ENCODE data around the gene PITRM1.

The PITRM1 gene

DNA sequence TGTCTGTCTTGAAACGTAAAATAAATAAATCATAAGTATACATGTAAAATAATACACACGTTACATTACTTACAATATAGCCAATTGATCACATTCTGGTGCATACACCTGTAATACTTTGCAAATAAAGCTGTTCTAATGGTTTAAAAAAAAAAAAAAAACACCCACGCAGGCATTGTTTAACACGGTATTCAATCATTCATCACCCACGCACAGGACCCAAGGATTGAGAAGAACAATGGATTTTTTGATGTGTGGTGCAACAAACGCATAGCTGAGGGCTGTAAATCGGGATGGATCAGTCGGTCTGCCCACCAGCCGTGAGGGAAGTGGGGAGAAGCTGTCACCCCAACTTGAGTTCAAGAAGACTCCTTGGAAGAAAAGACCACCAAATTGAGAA, 8.7 kb downstream of the PITRM1 start:
- no peak for DNase-seq

DNA sequence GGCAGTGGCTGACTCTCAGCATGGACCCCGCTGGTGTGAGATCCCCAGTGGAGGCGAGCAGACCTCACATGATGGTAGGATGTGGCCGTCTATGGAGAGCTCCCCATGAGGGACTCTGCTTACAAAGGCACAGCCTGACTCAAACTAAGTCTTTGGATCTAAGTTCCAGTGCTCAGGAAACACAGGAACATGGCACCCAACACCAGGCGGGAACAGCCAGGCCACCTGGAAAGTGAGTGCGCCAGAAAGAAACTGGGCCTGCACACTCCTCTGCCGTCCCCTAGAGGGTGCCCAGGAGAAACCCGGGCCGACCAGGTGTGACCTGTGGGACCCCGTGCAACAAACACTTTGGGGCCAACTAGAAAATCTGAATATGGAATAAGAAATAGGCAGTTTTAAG, 10.0 kb downstream of the PITRM1 start:
- DNase-seq, result no peak

DNA sequence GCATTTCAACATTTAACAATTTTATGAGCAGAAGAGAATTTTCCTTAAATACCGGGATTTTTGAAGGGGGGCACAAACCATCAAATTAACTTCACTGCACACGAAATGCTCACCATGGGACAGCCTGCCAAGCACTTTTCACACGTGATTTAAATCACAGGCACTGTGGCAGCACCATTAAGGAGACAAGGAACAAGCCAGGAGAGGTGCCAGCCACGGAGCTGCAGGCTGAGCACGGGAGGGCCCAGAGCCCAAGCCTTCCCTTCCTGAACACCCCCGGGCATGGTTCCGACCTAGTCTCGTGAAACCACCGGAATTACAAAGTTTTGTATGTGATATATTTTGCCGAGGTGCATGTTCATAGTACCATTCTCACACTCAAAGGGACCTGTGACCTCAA, 13.4 kb downstream of the PITRM1 start:
- no peak for DNase-seq

DNA sequence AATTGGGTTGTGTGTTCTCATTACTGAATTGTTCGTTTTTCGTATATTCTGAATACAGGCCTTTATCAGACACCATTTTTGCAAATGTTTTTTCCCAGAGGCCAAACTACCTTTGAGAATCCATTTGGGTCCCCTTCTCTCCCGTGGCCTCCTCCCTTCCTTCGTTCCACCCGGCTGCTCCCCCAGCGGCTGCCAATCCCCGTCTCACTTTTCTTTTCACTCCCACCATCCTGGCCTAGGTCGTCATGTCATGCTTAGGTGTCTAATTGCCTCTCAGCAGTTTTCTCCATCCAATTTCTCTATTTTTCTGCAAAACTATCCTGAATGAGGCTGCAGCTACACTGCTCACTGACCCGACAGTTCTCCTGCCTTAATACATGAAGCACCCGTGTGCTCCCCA, 17.9 kb downstream of the PITRM1 start:
- no peak for DNase-seq

DNA sequence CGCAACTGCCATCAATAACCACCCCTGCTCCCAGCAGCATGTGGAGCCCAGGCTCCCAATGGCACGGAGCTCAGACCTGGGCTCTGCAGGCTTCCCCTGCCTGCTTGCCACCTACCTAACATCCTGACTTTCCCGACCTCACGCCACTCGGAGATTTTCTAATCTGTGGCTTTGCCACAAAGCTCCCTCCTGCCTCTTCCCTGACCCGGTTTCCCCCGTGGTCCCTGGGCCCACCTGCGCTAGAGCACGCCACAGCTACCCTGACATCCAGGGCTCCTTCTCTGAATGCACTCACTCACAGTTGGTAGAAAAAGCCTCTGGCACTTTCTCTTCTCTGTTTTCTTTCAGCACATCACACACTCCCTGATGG, 20.0 kb downstream of the PITRM1 start:
- no peak for DNase-seq

DNA sequence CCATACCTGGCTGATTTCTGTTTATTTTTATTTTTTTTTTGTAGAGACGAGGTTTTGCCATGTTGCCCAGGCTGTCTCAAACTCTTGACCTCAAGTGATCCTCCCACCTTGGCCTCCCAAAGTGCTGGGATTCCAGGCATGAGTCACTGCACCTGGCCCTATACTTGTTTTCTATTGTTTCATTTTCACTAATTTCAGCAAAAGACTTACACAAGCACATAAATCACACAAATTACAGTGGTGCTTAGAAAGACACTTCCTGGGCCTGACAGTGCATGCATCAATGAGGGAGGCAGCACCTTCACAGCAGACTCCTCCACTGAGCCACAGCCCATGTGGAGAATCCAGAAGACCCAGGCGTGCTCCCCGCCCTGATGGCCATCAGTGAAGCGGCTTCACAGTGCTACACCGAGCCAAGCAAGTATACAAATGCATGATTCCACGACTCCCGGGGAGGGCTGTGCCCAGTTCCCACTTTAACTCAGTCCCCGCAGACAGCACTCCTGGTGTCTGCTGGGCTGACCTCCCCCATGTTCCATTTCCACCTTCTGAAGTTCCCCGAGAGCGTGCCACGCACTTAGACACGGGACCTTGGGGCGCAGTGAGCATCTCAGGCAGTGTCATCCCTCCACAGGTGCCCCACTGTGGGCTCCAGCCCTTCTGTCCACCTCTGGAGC, 20.6 kb downstream of the PITRM1 start:
- no peak for DNase-seq

DNA sequence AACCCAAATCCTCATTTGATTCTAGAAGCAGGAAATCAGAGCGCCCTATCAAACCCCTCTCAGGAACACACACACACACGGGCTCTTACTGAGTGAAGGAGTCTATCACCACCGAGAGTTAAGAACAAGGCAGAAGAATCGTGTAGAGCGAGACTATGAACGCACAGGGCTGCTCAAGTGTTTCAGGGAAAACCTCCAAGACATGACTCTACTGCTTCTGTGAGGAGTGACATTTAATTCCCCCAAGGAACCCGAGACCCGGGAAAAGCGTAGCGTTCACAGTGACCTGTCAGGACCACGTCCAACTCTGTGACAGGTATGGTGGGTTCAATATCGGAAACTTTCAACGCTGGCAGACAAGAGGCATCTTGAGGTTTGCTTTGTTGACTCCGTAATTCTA, 21.6 kb downstream of the PITRM1 start:
- no peak for DNase-seq

DNA sequence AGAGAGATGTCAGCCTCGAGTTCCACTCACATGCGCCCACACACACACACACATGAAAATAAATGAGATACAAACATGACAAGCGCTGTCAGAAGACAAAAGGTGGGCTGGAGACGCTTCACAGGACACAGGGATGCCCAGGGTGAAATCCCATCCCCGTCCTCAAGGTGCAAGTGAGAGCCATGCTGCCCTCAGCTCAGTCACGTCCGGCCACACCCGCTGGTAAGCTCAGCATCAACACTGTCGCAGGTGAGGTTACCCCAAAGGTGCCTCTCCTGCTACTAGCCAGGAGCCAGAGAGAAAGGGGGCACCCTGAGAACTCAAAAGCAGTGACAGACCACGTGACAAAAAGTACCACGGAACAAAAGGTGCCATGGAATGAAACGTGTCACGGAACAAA, 22.2 kb downstream of the PITRM1 start:
- no peak for DNase-seq

DNA sequence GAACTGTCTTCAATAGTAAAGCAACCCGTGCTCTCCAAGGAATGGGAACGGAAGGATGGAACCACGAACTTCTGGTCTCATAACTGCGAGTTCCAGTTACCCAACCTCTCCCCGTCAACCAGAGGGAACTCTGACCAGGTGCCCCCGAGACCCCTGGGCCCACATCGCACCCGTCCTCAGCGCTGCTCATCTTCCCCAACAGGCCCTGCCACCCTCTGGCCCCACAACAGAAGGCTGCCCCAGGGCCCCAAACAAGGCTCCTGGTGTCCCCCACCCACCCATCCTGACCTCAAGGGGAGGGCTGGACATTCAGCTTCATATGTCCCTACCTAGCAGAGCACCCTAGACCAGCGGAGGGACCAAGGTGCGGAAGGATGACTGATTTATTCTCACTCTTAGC, 22.7 kb downstream of the PITRM1 start:
- DNase-seq, result no peak

DNA sequence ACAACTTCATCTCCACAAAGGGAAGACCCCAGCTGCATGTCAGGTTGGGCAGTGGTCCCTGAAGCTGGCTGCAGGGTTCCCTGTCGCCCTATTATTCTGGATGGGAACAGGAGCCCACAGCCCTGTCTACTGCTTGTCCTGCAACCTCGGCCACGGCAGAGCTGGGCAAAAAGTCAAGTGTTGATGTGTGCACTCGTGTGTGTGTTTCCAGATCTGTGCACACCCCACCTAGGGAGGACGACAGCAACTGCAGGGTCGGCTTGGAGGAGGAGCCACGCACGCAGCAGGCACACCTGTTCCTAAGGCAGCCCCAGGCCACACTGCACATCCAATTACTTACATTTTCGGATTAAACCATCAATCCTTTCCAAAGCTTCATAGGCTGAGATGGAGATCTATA, 23.6 kb downstream of the PITRM1 start:
- DNase-seq, result no peak

DNA sequence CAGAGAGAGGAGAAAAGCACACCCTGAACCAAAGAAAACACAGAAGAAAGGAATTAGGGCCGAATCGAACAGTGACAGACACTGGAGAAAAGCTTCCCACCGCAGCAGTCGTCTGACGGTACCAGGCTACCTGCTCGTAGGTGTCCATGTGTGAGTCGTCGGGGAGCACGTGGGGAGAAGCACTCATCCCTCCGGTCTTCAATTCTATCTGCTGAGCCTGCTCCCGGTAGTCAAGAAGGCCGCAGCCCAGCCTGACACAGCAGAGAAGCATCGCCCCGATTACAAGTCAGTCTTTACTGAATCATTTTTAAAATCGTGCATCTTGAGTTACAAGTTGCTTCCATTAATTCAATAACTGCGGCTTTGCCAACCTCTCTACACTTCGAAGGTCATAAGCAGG, 24.5 kb downstream of the PITRM1 start:
- DNase-seq, result no peak

DNA sequence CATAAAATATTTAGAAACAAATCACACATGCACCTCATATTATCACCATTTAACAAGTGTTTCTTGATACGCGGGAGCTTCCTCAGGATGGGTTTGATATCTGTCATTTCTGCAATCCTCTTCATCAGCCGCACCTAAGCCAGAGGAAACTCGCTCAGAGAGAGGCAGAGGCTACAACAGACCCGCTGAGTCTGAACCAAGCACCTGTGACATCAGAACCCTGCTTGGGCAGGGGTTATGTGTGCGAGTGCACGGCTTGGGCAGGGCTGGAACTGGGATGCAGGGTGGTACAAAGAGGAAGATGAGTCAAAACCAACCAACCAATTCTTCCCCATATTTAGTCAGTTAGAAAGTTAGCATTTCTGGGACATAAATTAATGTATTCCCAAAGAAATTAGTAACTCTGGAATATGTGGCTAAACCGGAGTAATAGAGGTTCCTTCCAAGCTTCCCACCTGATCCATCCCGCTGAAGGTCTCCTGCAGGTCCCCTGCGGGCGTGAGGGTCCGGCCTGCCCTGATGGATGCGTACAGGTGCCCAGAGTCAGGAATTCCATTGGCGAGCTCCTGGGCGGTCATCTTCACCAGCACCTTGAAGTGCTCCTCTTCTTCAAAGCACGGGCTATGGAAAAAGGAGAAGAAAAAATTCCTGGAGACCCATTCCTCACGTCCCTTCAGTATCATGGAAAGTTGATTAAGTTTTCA, 25.3 kb downstream of the PITRM1 start:
- DNase-seq, result no peak

DNA sequence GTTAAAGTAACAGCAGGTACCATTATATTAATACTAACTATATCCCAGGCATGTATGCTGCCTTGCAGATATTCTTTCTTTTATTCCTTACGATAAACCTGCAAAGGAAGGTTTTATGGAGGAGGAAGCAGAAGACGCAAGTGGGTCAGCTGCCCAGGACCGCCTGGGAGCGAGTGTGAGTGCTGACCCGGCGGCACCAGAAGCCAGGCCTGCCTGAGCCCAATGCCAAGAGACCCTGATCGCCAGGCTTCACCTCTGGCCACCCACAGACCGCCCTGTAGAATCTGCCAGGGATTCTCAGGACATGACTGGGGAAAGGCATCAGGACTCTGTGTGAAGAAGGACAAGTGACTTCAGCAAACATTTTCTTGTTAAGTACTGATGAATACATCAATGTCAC, 26.3 kb downstream of the PITRM1 start:
- DNase-seq, result no peak

DNA sequence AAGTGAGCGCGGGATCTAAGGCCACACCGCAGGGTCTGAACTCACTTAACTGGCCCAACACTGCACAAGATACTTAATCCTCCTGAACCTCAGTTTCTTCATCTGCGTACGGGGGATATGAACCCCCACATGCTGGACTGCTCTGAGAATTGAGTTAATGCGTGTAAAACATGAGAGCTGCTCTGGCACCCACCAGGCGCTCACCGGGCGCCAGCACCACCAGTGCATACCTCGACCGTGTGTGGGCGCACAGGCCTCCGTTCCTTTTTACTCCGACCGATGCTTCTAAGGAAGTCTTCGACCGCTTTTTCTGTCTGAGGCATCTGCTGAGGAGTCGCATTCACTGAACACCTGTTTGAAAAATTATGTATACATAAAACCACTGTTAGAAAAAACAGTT, 27.2 kb downstream of the PITRM1 start:
- DNase-seq, result no peak

DNA sequence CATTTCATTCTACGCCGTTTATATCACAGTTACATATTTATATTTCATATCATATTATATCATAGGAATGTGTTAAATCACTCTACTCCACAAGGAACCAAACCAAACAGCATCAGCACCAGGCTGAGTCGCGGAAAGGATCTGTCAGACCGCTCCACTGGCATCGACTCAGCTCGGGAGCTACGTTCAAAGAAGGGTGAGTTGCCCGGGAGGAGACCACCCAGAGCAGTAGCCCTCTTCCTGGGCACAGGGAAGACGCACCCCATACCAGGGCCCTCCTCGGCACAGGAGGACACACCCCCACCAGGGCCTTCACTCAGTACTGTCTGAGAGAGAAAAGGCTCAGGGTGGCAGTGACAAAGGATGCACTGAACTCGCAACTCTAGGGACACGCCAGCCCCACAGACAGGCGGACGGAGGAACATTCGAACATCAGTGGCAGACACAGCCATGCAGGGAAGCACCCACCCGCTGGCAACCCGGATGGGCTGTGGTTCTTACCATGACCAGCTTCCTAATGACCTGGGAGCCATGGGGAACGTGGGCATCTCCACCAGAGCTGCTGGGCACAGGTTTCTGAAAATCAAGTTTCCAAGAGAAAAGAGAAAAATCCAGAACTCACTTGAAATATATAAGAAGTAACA, 28.7 kb downstream of the PITRM1 start:
- DNase-seq, result no peak

DNA sequence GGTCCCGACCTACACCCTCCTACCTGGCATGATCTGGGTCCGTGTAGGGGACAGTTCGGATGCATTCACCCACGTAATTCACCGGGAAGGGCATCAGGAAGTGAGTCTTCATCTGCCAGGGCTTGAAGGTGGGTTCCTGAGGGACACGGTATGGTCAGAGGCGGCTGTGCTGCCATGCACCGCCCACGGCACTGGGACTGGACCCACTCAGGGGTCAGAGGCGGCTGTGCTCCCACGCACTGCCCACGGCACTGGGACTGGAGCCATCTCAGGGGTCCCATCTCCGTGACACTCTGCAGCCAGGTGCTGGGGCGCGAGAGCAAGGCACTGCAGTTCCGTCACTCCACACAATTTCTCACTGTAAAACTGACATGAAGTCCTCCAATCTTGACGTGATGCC, 29.2 kb downstream of the PITRM1 start:
- no peak for DNase-seq

DNA sequence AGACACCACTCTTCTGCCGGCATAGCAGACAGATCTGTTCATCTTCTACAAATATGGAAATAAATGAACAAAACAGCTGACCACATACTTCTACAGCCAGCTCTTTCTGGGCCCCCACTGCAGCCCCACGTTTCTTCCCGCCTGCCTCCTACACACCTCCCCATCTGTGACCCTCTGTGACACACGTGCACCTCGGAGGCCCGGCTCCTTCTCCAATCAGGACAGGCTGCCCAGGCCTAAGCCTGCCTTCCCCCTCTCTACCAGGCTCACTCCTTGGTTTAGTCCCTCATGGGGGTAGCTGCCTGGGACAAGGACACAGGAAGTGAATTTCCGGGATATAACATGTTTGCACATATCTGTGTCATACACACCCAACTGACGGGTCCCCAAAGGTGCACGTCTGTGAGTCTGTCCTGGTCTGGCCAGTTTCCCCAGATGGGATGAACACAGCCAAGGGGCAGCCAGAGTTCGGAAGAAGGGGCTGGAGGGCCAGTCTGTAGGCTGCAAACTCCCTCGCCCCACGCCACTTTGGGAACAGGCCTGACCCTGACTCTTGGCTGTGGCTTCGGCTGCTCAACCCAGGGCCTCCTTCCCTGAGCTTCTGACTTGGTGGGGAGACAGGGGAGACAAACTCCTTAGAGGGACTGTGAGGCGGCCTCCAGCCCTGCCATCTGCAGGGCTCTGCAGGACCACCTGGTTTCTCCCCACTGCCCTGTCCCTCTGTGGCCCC, 30.3 kb downstream of the PITRM1 start:
- no peak for DNase-seq

DNA sequence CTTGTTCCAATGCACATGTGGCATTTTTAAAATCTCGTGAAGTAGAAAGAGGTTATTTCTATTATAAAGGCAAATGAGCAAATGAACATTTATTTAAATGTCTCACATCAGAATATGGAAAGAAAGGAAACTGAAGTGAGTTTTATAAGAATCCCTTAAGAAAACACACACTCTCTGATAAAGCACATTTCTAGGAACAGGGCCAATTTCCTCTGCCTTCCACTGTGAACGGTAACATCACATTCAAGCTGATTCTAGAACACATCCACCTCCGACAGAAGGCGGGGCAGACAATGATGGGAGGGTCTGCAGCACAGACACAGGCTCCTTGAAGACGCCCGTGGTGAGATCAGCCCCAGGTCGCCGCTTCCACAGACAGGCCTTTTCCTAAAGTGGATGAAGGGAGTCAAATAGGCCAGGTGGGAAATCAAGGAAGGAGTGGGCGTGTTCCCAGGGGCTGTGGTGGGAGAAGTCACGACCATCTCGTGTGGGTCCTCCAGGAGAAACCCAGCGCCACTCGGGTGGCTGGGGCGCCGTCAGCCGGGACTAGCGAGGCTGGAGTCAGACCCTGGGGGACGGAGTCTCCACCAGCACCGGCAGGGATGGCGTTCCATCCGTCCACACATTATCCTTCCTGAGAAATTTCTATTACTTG, 31.1 kb downstream of the PITRM1 start:
- no peak for DNase-seq

DNA sequence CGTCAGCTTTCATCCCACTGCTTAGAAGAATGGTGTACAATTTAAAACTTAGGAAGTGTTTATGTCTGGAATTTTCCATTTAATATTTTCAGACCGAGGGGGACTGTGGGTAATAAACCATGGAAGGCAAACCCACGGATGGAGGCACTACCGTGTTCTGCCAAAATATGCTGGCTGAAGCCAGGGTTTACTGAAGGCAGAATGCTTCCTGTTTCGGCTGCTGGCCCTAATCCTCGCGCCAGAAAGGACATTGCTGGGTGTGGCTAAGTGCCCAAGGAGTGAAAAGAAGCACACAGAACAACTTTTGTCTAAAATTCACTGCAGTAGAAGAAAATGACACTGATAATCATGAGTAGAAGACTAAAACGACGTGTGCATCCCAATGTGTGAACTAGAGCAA, 32.3 kb downstream of the PITRM1 start:
- no peak for DNase-seq

DNA sequence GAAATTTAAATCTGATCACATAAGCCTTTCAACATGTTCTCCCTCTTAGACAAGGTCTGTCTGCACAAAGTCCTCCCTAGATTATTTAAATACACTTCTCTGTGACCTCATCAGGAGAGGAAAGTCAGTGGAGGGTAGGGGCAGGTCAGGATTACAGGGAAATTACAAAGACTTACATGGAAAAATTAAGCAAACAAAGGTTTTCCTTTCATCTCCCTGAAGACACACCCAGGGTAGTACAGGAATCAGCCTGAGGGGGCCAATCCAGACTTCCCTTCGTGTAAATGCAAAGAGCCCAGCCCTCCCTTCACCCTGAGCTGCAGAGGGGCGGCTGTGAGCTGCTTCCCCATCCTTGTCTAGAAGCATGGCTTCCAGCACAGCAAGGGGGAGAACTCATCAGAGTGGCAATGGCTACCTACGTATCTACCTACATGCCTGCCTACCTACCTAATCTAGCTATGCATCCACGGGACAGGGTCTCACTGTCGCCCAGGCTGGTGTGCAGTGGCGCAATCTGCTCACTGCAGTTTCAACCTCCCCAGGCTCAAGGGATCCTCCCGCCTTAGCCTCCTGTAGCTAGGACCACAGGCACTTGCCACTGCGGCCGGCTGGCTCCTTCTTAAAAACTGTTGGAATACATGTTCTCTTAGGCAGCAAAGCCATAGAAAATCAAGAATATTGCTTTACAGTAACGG, 33.2 kb downstream of the PITRM1 start:
- no peak for DNase-seq

DNA sequence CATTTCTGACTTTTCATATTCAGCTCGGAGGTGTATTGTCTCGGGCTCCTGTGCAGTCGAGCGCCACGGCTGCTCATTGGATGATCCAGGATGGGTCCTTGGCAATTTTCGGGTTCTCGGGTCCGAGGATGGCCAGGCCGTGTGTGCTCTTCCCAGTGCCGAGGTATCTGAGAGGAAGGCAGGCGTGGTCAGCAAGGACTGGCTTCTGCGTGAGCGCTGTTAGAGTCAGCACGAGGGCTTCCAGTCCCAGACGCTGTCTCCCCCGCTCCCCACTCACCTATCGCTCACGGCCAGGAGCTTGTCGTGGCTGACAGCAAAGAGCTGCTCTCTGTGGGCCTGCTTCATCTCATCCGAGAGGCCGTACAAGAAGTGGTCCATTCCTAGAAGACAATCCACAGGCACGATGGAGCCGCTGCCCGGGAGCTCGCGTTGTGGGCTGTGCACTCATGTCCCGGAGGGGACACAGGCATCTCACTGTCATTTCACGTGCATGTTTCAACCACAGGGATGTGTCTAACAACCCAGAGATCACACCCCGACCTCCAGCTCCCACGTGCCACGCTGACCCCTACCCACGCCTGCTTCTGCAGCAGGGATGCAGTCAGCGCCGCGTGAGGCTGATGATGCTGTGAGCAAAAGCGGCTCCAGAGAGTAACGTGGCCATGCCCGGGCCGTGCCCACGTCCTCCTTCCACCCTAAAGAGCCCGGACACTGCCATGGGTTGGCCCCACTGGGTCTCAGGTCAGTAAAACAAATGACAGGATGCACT, 34.4 kb downstream of the PITRM1 start:
- DNase-seq, result no peak
